SK-MEL-5 (cell line): ENCODE results near the gene TBC1D26. TPM values are rescaled to one million over a fixed set of nuclear protein-coding genes. Genes with fewer than 3 reads are reported as not detected.
"Not testable (repeated sequence)": the region's sequence is repeated elsewhere in the genome, so short reads cannot be mapped to it uniquely, and the experiment has no call there.

ENCODE experiments used
- DNase-seq: peaks from one replicate; pipeline ENCODE4 v3.0.0-alpha.2; 2016; ENCODE audit warnings: low read depth, low spot score
- in situ Hi-C: cut with HindIII; loops from 2 replicates; pipeline ENCODE4 v1.10.0; 2016; ENCODE audit warnings: low sequenced_read_pairs, high pct_unique_total_duplicates, low pct_unique_long_range_greater_than_20kb
- polyA plus RNA-seq, 2 experiments: library from polyadenylated mRNA; depleted of rRNA; stranded (reverse); fragments of >200 nt; gene quantifications; 2 replicates each; pipeline ENCODE4 v1.2.3, GENCODE V29; 2015
- total RNA-seq: library from RNA; depleted of rRNA; stranded (reverse); fragments of >200 nt; shearing (Covaris generic); gene quantifications from 2 replicates; pipeline ENCODE4 v1.2.3, GENCODE V29; 2014; rRNA removed

TBC1D26 gene
- not detected in 2 replicates for total RNA-seq
- polyA plus RNA-seq (2015; cell fraction: cytosol; rRNA removed): not detected in 2 replicates
- polyA plus RNA-seq (2015; cell fraction: nucleus; rRNA removed): not detected in 2 replicates

GRCh38 chr17:15731900-15732299 lies at the start of gene TBC1D26:
TBC1D26 (plus strand) TSS chr17:15732283; CDS start chr17:15735349, 3,066 bp downstream.
- in situ Hi-C loops, DNase-seq: not testable (repeated sequence)

- in situ Hi-C loops, DNase-seq: not testable (repeated sequence)
These were observed 48.9 kb upstream of the TBC1D26 start for GRCh38 chr17:15683135-15683534.

GRCh38 chr17:15683824-15684478 lies 48.1 kb upstream of the TBC1D26 start, which contains the start of gene TRIM16:
TRIM16 (minus strand) TSS chr17:15684311; CDS start chr17:15651609, 32,702 bp downstream.
- DNase-seq: peak; percentile 64
- in situ Hi-C loops: not testable (repeated sequence)

GRCh38 chr17:15687494-15687893 lies 44.6 kb upstream of the TBC1D26 start:
- in situ Hi-C loops, DNase-seq: not testable (repeated sequence)

GRCh38 chr17:15698967-15699366 lies 33.1 kb upstream of the TBC1D26 start:
- not testable (repeated sequence) for DNase-seq

GRCh38 chr17:15699413-15699924 lies 32.6 kb upstream of the TBC1D26 start, which contains the start of gene ZNF286A:
ZNF286A (plus strand) TSS chr17:15699752; CDS start chr17:15700330, 578 bp downstream.
- in situ Hi-C loops: not testable (repeated sequence)

More at GRCh38 chr17:15698967-15699366, 33.1 kb upstream of the TBC1D26 start:
- in situ Hi-C loops: not testable (repeated sequence)

GRCh38 chr17:15699937-15700336 lies 32.1 kb upstream of the TBC1D26 start:
- DNase-seq: not testable (repeated sequence)

More at GRCh38 chr17:15699413-15699924, 32.6 kb upstream of the TBC1D26 start, which contains the start of gene ZNF286A:
- DNase-seq: peak; percentile 99

GRCh38 chr17:15704239-15704638 lies 27.8 kb upstream of the TBC1D26 start:
- DNase-seq, in situ Hi-C loops: not testable (repeated sequence)

More at GRCh38 chr17:15699937-15700336, 32.1 kb upstream of the TBC1D26 start:
- in situ Hi-C loops: not testable (repeated sequence)

GRCh38 chr17:15704813-15705212 lies 27.3 kb upstream of the TBC1D26 start:
- in situ Hi-C loops, DNase-seq: not testable (repeated sequence)

- in situ Hi-C loops, DNase-seq: not testable (repeated sequence)
These were observed 23.2 kb upstream of the TBC1D26 start for GRCh38 chr17:15708879-15709278.

- in situ Hi-C loops, DNase-seq: not testable (repeated sequence)
These were observed 15.2 kb upstream of the TBC1D26 start for GRCh38 chr17:15716601-15717563.

- DNase-seq, in situ Hi-C loops: not testable (repeated sequence)
These were observed 1.5 kb upstream of the TBC1D26 start for GRCh38 chr17:15730535-15730934.

GRCh38 chr17:15733174-15733789 lies 1.2 kb downstream of the TBC1D26 start:
- DNase-seq: not testable (repeated sequence)

GRCh38 chr17:15736578-15736977 lies 4.5 kb downstream of the TBC1D26 start:
- in situ Hi-C loops, DNase-seq: not testable (repeated sequence)

More at GRCh38 chr17:15733174-15733789, 1.2 kb downstream of the TBC1D26 start:
- in situ Hi-C loops: not testable (repeated sequence)

GRCh38 chr17:15738066-15738465 lies 6.0 kb downstream of the TBC1D26 start:
- in situ Hi-C loops: no loop called here
- DNase-seq: no peak

- in situ Hi-C loops, DNase-seq: not testable (repeated sequence)
These were observed 7.2 kb downstream of the TBC1D26 start for GRCh38 chr17:15739259-15739658.

- in situ Hi-C loops: not testable (repeated sequence)
- peak; percentile 23 for DNase-seq
These were observed 8.0 kb downstream of the TBC1D26 start for GRCh38 chr17:15740041-15740440.
